Kidney epithelial cell (primary cell): ENCODE results near the gene ICAM2. TPM values are rescaled to one million over a fixed set of nuclear protein-coding genes. Genes with fewer than 3 reads are reported as not detected.

ENCODE experiments used
- DNase-seq: peaks from one replicate; pipeline ENCODE4 v3.0.0-alpha.2; 2010; ENCODE audit warnings: low read depth
- H3K27me3 ChIP-seq: 2 replicates; pipeline ENCODE4 v1.6.0; 2011; ENCODE audit warnings: low read length; ENCODE audit not compliant: control insufficient read depth, insufficient read depth
- H3K36me3 ChIP-seq: 2 replicates; pipeline ENCODE4 v1.5.1; 2011; ENCODE audit warnings: low read length; ENCODE audit not compliant: control insufficient read depth, insufficient read depth
- H3K4me3 ChIP-seq: 2 replicates; pipeline ENCODE4 v1.5.1; 2011; ENCODE audit warnings: low read depth, mild to moderate bottlenecking, control low read depth, low read length
- CTCF ChIP-seq: IDR thresholded peaks from 2 replicates; pipeline ENCODE4 v1.5.1; 2011; ENCODE audit warnings: mild to moderate bottlenecking, moderate library complexity, low read length, control low read depth, inconsistent platforms; ENCODE audit not compliant: insufficient read depth, poor library complexity, severe bottlenecking
- total RNA-seq: library from RNA; depleted of rRNA; stranded (reverse); fragments of >200 nt; gene quantifications from 2 replicates; pipeline ENCODE4 v1.2.3, GENCODE V29; 2015

Gene ICAM2
- total RNA-seq, 1 donor from 2014 or later = 11.5 TPM

GRCh38 chr17:63976702-63977101 lies 43.7 kb downstream of the ICAM2 start:
- Histone ChIP-seq H3K36me3 (no peaks in the 10 kb centered on the region), H3K27me3 (no peaks in the 10 kb centered on the region)
- no peak for TF ChIP-seq CTCF

GRCh38 chr17:63975541-63976092 lies 44.8 kb downstream of the ICAM2 start:
- no peak for DNase-seq
- Histone ChIP-seq H3K4me3 (no peak overlapping the region), H3K27me3 (no peaks in the 10 kb centered on the region), H3K36me3 (no peaks in the 10 kb centered on the region)
- TF ChIP-seq CTCF = no peak

More at GRCh38 chr17:63976702-63977101, 43.7 kb downstream of the ICAM2 start:
- no peak overlapping the region for H3K4me3 ChIP-seq
- no peak for DNase-seq

GRCh38 chr17:63974594-63975192 lies 45.7 kb downstream of the ICAM2 start:
- Histone ChIP-seq H3K27me3 (no peaks in the 10 kb centered on the region), H3K36me3 (no peaks in the 10 kb centered on the region), H3K4me3 (no peak overlapping the region)
- DNase-seq = peak; percentile 41
- TF ChIP-seq CTCF = no peak

GRCh38 chr17:63973930-63974593 lies 46.4 kb downstream of the ICAM2 start:
- H3K36me3 ChIP-seq = no peaks in the 10 kb centered on the region
- no peak for DNase-seq
- H3K4me3 ChIP-seq = no peak overlapping the region
- no peak for TF ChIP-seq CTCF
- no peaks in the 10 kb centered on the region for H3K27me3 ChIP-seq

GRCh38 chr17:63973247-63973646 lies 47.2 kb downstream of the ICAM2 start:
- TF ChIP-seq CTCF = no peak
- no peaks in the 10 kb centered on the region for H3K36me3 ChIP-seq
- H3K27me3 ChIP-seq = no peaks in the 10 kb centered on the region
- H3K4me3 ChIP-seq = no peak overlapping the region
- no peak for DNase-seq
